Astrocyte (in vitro differentiated cells and primary cell): ENCODE data around the gene PRADC1.

Source experiments
- CTCF ChIP-seq: IDR thresholded peaks from 2 replicates; pipeline ENCODE4 v1.5.1; 2011; ENCODE audit warnings: low read depth, mild to moderate bottlenecking, inconsistent platforms, low read length, moderate library complexity; ENCODE audit not compliant: insufficient read depth
- EZH2 ChIP-seq: IDR thresholded peaks from 2 replicates; pipeline ENCODE4 v1.6.1; 2012; ENCODE audit warnings: mild to moderate bottlenecking, low read length, inconsistent platforms; ENCODE audit not compliant: insufficient read depth

- no peak for TF ChIP-seq CTCF
- no peak for TF ChIP-seq EZH2
Measured at GRCh38 chr2:73205611-73206010, 27.4 kb downstream of the PRADC1 start.
